ENCODE measurements around the gene ANKRD44. TPM values are rescaled to one million over a fixed set of nuclear protein-coding genes. Genes with fewer than 3 reads are reported as not detected.

The ANKRD44 gene
- total RNA-seq, 2 donors from 2014 or later: 57.8 to 93.4 TPM

DNA sequence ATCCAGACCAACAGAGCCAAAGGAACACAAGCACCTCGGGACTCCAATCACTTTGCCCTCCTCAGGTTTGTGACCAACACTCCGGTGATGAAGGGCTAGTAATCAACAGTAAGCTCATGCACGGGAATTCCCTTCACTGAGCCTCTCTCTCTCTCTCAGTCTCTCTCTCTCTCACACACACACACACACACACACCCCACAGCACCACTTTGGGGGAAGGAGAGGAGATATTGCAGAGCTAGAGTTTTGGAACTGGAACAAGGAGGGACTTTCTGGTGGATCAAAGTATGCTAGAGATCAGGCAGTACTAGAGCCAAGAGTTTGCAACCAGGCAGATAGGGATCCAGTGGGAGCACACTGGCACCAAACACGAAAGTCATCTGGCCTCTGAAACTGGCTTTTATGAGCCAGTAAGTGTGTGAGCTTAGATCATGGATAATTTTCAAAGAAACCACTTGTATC, 98.7 kb downstream of the ANKRD44 start:
- DNase-seq (ENCODE audit: low spot score): no peak
- Histone ChIP-seq H3K36me3 (no peaks in the 10 kb centered on the region), H3K4me1 (ENCODE audit: control insufficient read depth in 1 of 2, low read depth in 2 of 2) (peaks cover 41 to 69% of the 10 kb centered on the region in 2 donors), H3K9me3 (no peaks in the 10 kb centered on the region), H3K27ac (peak overlapping the region; percentile 50 to 63), H3K4me3 (no peak overlapping the region), H3K27me3 (replicated peaks; ENCODE audit: insufficient read depth) (no peaks in the 10 kb centered on the region)
- no peak for ATAC-seq (ENCODE audit: insufficient number of reproducible peaks, low FRiP score, low read depth)
- no peak for TF ChIP-seq CTCF (IDR thresholded peaks at IDR 0.05)

GRCh38 chr2:197210430-197210829, 100.2 kb downstream of the ANKRD44 start:
- peaks cover 45 to 72% of the 10 kb centered on the region in 2 donors for H3K4me1 ChIP-seq (ENCODE audit: control insufficient read depth in 1 of 2, low read depth in 2 of 2)
- no peak for TF ChIP-seq CTCF (IDR thresholded peaks at IDR 0.05)
- no peaks in the 10 kb centered on the region for H3K36me3 ChIP-seq
- ATAC-seq (ENCODE audit: insufficient number of reproducible peaks, low FRiP score, low read depth) (no peak), DNase-seq (ENCODE audit: low spot score) (no peak)
- H3K27ac ChIP-seq: peak overlapping the region in 1 of 2 donors; percentile 6
- no peak overlapping the region for H3K4me3 ChIP-seq
- H3K9me3 ChIP-seq: no peaks in the 10 kb centered on the region
- no peaks in the 10 kb centered on the region for H3K27me3 ChIP-seq (replicated peaks; ENCODE audit: insufficient read depth)

DNA sequence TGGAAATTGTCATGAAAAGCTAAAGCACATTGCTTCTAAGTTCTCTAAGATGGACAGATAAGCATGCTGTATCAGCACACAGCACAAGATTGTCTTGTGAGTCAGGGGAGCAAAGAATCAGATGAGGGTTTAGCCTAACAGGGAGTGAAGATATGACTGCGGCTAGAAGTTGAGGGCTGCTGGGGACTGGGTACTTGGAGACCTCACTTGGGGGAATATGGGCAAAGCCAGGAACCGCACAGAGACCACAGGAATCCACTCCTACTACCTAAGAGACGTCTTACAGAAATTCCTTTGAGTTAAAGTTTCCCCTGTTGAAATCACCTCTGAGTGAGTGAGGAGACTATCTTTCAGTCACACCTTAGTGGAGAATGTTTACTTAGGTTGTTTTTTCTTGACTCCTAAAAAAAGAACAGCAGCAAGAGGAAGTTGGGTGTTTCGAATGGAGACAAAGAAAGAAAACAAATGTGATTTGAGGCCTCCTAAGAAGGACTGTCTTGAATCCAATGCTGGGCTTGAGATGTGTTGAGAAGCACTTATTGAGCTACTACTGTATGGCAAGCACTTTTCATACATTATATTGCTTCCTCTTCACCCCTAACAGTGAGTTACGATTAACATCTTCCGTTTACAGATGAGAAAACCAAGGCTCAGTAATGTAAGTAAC, 100.7 kb downstream of the ANKRD44 start:
- Histone ChIP-seq H3K27ac (peak overlapping the region in 1 of 2 donors; percentile 6), H3K27me3 (replicated peaks; ENCODE audit: insufficient read depth) (no peaks in the 10 kb centered on the region), H3K9me3 (no peaks in the 10 kb centered on the region), H3K36me3 (no peaks in the 10 kb centered on the region), H3K4me3 (no peak overlapping the region), H3K4me1 (ENCODE audit: control insufficient read depth in 1 of 2, low read depth in 2 of 2) (peaks cover 49 to 77% of the 10 kb centered on the region in 2 donors)
- no peak for DNase-seq (ENCODE audit: low spot score)
- TF ChIP-seq CTCF (IDR thresholded peaks at IDR 0.05): no peak
- ATAC-seq (ENCODE audit: insufficient number of reproducible peaks, low FRiP score, low read depth): no peak

GRCh38 chr2:197209246-197209645, 101.3 kb downstream of the ANKRD44 start:
- Histone ChIP-seq H3K27me3 (replicated peaks; ENCODE audit: insufficient read depth) (no peaks in the 10 kb centered on the region), H3K27ac (peak overlapping the region in 1 of 2 donors; percentile 6), H3K36me3 (no peaks in the 10 kb centered on the region), H3K4me1 (ENCODE audit: control insufficient read depth in 1 of 2, low read depth in 2 of 2) (peaks cover 50 to 78% of the 10 kb centered on the region in 2 donors), H3K9me3 (no peaks in the 10 kb centered on the region), H3K4me3 (no peak overlapping the region)
- ATAC-seq (ENCODE audit: insufficient number of reproducible peaks, low FRiP score, low read depth) (no peak), DNase-seq (ENCODE audit: low spot score) (no peak)
- TF ChIP-seq CTCF (IDR thresholded peaks at IDR 0.05): no peak

GRCh38 chr2:197208841-197209240, 101.7 kb downstream of the ANKRD44 start:
- no peak for ATAC-seq (ENCODE audit: insufficient number of reproducible peaks, low FRiP score, low read depth)
- no peaks in the 10 kb centered on the region for H3K9me3 ChIP-seq
- H3K4me1 ChIP-seq (ENCODE audit: control insufficient read depth in 1 of 2, low read depth in 2 of 2): peaks cover 50 to 78% of the 10 kb centered on the region in 2 donors
- no peak for DNase-seq (ENCODE audit: low spot score)
- TF ChIP-seq CTCF (IDR thresholded peaks at IDR 0.05): no peak
- H3K27me3 ChIP-seq (replicated peaks; ENCODE audit: insufficient read depth): no peaks in the 10 kb centered on the region
- no peak overlapping the region for H3K4me3 ChIP-seq
- no peaks in the 10 kb centered on the region for H3K36me3 ChIP-seq
- peak overlapping the region in 1 of 2 donors; percentile 6 for H3K27ac ChIP-seq
